PC-9 (cell line): ENCODE measurements around the gene DPYSL3.

Experiments used
- EZH2 ChIP-seq: fragments of 200-600 bp; sonication (generic); IDR thresholded peaks from 2 replicates; pipeline ENCODE4 v1.8.0; 2017; ENCODE audit warnings: antibody characterized with exemption, low read depth
- TF ChIP-seq, protein P1 (sequence below): fragments of 200-600 bp; sonication (generic); conservative IDR thresholded peaks from 2 replicates; pipeline ENCODE4 v1.6.1; 2017; ENCODE audit warnings: mixed run types, antibody characterized with exemption, mild to moderate bottlenecking, moderate library complexity

DNA sequence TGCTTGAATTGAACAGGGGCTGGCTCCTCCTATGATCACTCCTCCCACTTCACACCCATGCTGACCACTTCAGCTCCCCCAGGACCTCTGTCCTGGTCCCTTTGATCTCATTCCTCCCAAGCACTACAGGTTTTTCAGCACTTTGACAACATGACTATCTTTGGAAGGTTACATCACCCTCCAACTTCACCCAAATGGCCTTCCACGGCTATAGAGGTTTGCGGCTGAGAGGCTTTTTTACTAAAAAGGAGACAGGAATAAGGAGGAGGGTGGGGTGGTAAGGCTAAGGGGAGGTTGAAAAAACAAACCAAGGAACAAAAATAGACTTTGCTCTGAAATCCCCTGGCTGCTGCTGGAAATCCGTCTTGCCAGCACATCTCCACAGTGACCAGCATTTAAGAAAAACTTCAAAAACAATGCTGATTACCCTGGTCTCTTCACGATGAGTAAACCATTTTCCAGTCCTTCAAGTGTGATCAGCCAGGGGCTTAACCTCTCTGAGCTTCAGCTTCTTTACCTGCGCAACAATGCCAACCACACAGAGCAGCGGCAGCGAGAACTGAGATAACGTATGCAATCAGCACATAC, 102.7 kb downstream of the DPYSL3 start:
- TF ChIP-seq, protein P1, sequence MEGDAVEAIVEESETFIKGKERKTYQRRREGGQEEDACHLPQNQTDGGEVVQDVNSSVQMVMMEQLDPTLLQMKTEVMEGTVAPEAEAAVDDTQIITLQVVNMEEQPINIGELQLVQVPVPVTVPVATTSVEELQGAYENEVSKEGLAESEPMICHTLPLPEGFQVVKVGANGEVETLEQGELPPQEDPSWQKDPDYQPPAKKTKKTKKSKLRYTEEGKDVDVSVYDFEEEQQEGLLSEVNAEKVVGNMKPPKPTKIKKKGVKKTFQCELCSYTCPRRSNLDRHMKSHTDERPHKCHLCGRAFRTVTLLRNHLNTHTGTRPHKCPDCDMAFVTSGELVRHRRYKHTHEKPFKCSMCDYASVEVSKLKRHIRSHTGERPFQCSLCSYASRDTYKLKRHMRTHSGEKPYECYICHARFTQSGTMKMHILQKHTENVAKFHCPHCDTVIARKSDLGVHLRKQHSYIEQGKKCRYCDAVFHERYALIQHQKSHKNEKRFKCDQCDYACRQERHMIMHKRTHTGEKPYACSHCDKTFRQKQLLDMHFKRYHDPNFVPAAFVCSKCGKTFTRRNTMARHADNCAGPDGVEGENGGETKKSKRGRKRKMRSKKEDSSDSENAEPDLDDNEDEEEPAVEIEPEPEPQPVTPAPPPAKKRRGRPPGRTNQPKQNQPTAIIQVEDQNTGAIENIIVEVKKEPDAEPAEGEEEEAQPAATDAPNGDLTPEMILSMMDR = no peak
- no peak for TF ChIP-seq EZH2
